SK-N-MC (cell line): Measurements from ENCODE around the gene NFATC1.

ENCODE experiments used
- EZH2 ChIP-seq: fragments of 200-600 bp; sonication (generic); IDR thresholded peaks from one replicate; pipeline ENCODE4 v1.6.1; 2017; ENCODE audit warnings: antibody characterized with exemption
- POLR2AphosphoS5 ChIP-seq: IDR thresholded peaks from 2 replicates; pipeline ENCODE4 v1.6.1; 2012; ENCODE audit warnings: mild to moderate bottlenecking, low read depth, low read length, borderline replicate concordance

DNA sequence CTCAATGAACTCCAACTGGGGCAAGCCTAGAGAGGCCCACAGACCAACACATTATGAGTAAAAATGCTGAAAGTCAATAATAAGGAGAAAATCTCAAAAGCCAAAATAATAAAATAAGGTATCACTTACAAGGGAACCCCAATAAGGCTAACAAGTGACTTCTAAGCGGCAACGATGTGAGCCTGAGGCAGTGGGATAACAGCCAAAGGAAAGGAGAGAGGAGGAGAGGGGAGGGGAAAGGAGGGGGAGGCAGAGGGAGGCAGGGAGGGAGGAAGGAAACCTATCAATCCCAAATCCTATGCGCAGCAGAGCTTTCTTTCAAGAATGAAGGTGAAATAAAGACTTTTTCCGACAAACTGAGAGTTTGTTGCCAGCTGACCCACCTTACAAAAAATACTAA lies 6.0 kb upstream of the NFATC1 start:
- TF ChIP-seq POLR2AphosphoS5 = no peak
- no peak for TF ChIP-seq EZH2
